GM18909 (cell line): Measurements from ENCODE around the gene EDIL3.

Experiments
- ATAC-seq: cut with Tn5 transposase; IDR thresholded peaks from one replicate; pipeline ENCODE4 v1.9.1; 2021; ENCODE audit warnings: mild to moderate bottlenecking; ENCODE audit not compliant: unreplicated experiment, poor library complexity

Gene EDIL3

DNA sequence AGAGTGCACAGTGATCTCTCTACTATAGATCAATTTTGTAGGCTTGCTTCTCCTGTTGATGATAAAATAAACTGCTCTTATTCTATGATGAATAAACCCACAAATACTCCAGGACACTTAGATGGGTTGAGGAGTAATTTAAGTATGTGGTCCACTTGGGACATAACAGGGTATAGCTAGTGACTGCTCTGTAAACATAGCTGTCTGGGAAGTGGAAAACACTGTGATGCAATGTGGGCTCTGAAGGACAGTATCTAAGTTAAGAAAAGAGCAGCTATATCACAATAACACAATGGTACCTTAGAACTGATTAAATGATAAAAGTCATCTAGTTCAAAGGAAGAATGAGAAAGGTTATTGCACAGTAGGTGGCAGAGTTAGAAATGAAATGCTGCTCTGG, 369.7 kb downstream of the EDIL3 start:
- ATAC-seq: no peak

DNA sequence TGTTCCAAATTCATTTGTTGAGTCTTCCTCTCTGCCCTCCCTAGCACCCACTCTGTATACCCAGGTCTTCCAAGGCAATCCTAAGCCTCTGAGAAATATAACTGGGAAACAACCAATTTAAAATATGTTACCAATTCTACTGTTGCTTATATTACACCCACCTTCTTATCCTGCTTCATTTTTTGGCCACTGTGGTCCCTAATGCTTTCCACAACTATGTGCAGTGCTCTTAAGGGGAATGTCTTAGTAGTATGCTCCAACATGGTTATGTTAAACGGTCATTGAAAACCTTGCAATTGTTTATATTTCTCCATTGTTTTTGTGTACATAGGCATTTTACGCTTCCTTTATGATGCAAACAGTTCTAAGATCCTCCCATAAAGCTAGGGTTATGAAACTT, 390.9 kb downstream of the EDIL3 start:
- ATAC-seq: no peak

DNA sequence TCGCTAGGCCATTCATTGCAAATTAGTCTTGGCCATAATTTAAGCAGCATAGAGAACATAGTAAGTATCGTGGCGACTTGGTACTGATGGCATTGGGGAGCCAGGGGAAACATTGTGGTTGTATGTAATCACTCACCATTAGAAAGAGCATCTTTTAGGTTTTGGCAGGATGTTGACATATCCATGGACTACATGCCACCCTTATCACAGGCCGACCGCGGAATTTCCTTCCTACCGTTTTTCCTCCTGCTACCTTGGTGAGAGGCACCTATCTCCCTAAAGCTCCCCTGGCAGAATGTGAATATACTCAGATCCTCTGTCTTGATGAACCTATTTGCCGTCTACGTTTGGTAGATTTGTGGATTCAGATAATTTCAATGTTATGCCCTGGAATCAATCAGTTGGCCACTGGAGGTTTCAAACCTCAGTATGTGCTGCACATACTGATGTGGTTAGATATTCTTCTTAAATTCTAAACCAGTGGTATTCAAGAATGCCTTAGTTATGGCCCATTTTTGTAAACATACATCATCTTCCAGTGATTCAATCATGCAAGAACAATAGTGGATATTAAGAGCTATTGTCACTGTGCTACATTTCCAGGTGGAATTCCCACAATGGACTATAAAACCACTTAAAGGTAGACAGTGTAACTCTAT, 393.0 kb downstream of the EDIL3 start:
- ATAC-seq: no peak

DNA sequence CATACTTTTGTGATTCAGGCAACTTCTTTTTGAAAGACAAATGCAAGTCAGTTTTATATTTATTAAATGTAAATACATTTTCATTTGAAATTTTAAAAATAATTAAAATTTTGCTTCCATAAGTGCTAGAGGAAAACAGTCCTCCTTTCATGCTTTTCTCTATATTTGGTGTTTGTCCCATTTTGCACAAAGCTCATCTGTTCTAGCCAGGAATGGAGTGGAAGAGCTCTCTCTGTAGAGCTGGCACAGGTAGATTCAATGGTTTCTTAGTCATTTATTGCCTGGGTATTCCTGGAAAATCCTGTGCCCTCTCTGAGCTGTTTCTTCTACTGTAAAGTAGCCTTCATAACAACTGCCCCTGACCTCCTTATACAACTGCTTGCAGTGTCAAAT, 396.4 kb downstream of the EDIL3 start:
- no peak for ATAC-seq

DNA sequence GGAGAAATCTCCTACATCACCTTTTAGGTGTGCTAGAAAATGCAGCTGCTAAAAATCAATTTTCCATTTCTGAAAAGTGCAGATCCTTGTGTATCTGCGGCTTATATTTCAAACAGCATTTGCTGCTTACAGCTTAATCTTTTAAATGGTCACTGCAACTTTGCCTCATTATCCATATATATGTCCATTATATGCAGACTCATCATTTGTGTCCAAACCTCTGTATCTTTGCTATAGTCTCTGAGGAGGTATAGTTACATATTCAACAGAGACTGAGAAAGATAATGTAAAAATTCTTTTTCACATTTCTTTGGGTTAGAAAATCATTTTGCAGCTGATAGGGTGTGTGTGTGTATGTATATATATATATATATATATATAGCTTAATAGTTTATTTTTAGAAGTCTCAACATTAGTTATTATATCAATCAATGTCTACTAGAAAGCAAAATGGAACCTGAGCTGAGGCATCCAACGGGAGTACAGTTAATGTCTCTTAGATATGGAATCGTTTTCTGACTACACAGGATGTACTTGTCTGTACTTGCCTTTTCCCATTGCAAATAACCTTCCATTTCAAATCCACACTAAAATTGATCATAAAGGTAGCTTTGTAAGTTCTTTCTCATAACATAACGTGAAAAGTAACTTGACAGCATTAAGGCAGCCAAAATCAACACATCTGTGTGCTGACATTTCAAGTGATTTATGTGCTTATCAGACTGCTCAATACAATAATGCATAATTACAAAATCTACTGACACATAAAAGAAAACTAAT, 397.0 kb downstream of the EDIL3 start:
- ATAC-seq: no peak

DNA sequence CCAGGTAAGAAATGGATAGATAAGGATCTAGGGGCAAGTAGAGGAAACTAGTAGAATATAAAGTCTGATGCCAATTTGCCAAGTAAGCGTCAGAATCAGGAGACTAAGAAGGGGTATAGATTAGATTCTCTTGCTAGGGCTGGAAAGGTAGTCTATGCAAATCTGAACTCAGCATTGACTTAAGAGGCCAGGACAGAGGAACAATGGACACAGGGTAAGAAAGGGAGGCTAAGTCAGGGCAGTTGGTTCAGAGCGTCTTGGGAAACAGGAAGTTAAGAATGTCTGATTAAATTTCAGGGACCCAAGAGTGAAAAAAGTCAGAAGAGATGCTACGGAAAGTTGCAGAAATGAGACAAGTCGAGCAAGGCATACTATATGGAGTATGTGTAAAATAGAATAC, 400.8 kb downstream of the EDIL3 start:
- no peak for ATAC-seq

DNA sequence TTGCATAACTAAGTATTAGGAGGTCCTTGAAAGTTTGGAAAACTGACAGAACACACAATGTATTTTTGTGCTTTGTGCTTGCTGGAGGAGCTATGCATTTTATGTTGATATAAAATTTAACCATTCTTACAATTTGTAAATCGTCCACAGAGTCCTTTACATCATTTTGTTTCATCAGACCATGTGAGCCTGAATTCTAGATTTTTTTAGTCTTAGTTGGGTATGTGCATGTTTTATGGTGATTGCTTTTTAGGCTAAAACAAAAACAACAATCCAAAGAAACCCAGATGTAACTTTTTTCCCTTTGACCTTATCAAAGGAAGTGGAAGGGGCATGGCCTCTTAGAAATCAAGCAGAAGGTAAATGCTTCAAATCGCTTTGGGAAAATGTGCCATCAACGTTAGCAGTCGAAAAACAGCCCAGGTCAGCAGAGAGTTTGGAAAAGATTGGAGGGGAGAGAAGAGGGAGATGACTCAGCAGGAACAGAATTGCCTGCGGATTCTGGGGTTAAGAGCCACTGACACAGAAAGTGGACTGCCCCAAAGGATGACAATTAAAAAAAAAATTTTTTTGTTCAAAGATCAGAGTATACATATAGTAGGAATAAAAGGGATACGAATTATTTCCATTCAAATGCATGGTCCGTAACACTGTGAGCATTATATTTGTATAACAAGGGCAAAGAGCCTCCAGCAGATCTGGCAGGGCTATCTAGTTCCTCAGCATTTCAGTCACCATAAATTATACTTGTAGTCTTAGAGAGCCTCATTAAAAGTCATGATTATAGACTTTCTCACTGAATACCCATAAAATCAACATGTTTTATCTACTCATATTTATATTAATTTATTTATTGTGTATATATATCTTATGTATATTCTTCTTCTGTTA, 410.5 kb downstream of the EDIL3 start:
- ATAC-seq: no peak

DNA sequence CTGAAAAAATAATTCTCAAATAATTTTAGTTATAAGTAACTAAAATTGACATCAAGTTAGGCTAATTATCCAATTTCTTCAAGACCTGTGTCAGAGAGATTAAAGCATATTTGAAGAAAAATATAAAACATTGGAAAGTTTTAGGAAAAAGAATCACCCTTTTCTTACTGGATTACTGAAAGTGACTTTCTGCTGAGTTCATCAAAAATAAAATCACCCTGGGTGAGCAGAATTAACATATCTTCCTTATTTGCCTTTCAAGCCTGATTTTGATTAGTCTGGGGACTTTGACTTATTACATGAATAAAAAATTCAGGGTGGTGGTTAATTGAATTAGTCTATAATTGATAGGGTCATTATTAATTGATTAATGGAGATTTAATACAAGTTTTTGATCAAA, 411.8 kb downstream of the EDIL3 start:
- ATAC-seq: no peak

DNA sequence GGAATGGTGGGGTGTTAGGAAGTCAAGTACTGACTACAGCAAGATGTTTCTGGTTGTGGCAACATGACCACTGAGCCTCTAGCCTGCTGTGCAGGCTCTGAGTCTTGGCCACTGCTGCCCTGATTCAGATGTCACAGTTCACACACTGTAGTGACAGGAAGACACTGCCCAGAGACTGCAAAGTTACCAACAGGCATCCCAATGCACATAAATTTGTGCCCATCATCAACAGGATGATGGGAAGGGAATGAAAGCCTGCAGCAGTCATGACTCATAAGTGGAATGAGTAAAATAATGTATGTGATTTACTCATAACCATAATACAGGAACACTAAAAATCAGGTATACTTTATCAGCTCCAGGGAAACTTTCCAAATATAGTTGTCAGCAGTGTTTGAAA, 412.4 kb downstream of the EDIL3 start:
- no peak for ATAC-seq

DNA sequence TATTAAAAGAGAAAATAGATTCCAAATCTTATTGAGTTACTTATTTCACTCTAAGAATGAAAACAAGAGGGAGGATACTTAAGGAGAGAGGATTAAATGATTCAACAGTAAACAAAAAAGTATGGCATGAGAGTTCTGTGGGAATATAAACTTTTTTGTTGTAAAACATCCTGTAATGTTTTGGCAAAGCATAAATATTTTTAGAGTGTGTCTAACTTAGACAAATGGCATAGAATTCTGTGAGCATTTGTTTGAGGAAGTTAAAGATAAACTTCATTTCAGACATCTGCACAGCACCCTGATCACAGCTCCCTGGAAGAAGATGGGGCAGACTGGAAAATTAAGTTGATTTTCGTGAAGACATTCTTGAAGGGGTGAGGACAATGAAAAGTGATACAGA, 417.3 kb downstream of the EDIL3 start:
- no peak for ATAC-seq

DNA sequence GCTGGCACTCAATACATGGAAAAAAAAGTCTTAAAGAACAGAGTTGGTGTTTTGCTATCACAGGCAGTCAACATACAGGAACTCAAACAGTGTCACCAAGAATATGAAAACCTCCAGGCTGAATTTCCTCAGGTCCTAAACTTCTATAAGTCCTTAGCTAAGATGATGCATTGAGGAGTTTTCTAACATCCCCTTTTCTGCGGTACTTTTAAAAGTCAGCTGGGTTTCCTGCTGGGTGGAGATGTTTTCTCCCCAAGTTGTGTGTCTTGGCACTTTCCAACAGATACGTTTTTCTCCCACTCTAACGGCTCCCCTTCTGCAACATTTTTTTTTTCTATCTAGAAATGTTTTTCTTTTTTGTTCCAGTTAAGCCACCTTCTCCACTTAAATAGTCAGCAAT, 419.2 kb downstream of the EDIL3 start:
- no peak for ATAC-seq

DNA sequence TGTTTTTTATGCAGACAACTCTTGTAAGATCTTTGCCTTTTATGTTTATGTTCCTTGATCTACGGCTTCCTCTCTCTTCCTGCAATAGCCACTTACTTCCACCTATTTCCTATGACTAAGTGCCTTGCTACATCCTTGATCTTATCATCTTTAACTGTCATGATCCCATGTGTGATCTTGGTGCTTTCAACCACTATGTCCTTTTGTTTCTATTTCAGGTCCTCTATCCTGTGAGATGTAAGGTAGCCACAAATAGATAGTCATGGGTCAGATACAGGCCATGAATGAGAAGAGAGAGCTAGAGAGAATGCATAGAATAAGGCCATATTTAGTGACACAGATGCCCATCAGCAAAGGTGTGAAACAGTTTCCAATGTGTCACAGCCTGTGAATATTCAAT, 420.4 kb downstream of the EDIL3 start:
- no peak for ATAC-seq

DNA sequence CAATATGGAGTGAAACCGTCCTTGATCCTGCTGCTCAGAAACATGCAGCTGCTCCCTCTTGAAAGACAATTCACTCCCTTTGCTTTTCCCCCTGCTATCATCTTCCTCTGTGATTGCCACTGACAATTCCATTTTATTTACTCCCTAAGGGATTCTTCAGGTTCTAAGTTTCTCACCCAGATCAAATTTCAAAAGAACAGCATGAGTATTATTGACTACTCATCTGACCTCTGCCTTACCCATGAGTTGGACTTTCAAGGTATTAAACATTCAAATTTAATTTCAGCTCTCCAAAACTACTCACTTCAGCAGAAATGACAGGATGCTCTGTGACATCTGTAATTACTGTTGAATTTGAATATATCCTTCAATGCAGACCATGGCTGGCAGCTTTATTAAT, 427.5 kb downstream of the EDIL3 start:
- ATAC-seq: no peak

DNA sequence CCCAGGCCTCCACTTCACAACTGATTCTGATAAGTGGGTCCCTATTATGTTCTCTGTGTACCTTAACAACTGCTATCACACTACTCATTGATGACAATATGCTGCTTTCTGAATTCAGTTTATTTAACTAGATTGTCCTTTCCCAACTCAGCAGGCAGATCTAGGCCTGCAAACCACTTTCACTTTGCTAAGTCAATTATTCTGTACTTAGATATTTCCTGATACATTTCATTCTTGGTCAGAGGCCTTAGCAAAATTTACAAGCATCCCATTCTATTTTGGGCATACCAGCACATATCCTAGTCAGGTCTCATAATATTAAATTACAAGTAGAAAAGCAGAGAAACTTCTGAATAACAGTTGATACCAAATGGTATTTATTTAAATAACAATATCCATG, 428.3 kb downstream of the EDIL3 start:
- ATAC-seq: no peak

DNA sequence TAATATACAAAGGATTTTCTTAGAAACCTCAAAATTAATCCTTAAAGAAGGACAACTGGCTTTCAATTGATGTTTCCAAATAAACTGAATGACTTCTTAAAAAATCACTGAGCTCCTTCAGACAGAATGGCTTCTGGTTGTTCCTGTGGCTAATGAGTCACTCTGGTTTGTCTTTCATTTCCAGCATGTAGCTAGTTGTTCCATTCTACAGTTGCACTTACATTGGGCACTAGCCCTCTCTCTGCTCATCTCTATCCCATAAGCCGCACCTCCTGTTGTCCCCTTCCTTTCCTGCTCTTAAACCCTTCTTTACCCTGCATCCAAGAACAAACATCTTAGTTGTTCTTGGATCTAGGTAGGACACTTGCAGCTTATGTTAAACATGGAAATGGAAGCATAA, 428.8 kb downstream of the EDIL3 start:
- no peak for ATAC-seq

DNA sequence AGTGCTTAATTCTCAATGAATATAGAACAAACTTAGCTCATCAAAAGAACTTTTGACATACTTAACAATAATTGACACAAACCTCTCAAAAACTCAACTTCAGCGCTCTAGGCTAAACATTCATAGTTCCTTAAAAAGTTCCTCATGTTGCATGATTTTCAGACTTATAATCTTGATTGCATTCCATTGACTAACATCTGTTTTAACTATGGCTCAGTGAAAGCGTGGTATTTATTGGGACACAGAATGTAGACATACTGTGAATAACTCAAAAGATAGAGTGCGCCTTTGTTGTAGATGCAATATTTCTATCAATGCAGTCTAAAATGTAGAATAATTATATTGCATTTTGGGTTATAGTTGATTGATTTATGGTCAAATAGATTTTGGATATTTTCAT, 436.9 kb downstream of the EDIL3 start:
- ATAC-seq: no peak

DNA sequence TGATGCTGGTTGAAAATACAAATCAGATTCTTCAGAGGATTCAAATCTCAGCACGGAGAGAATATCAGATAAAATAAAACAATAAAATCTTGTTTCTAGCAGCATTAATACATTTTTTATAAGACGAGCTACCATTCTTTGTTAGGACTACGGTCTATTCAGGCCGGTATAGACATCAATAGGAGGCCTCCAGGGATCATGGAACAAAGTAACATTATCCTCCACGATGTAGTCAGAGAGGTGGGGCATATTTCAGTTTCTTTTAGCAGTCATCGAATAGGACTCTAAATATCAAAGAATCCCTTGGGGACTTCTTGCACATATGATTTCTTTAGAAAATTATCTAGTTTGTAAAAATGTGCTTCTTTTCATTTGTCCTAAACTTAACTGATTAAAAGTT, 438.2 kb downstream of the EDIL3 start:
- ATAC-seq: no peak

DNA sequence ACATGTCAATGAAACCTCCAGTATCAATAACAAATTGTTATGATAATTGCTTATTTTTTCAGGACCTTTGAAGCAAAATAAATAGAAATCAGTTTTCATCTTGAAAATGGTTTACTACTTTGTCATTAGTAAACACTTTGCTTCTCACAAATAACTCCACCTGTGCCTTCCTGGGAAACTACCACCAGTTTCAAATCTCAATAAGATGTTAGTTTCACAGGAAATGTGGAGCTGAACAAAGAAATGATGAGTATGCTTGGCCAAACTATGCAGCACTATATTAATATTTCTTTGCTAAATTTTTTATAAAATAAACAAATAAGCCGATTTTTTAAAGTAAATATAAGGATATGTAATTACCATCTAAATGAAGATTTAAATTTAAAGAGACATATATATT, 442.5 kb downstream of the EDIL3 start:
- no peak for ATAC-seq

DNA sequence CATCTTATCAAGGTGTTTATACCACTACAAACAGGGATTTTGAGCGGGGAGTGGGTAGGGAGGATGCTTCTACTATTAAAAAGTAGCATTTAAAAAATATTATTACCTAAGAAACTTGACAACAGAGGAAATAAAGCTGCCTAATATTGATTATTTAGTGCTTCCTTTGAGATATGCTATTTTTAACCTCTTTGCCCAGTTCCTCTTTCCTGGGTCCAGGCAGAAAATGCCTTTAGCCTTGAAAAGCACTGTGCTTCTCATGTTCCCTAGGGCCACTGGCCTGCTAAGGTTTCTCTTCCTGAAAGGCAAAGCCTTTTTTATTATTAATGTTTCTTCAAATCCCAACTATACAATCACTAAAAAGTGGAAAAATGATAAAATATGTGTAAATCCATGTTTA, 446.8 kb downstream of the EDIL3 start:
- no peak for ATAC-seq

DNA sequence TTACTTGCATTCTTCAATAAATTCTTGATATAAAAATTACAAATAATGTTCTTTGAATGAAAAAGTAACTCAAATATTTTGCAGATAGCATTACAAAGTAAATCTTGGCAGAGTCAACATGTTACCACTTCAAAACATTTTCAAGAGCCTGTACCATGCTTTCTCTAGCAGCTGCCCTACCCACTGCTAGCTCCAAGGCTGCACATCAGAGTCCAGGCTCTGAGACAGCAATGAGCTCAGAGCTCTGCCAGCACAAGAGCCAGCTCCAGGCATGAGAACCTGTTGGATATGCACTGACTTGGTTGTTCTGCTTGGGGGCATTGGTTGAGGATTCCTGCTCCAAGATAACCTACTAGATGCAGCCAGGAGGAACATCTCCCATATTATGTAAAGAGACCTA, 452.7 kb downstream of the EDIL3 start:
- ATAC-seq: no peak

DNA sequence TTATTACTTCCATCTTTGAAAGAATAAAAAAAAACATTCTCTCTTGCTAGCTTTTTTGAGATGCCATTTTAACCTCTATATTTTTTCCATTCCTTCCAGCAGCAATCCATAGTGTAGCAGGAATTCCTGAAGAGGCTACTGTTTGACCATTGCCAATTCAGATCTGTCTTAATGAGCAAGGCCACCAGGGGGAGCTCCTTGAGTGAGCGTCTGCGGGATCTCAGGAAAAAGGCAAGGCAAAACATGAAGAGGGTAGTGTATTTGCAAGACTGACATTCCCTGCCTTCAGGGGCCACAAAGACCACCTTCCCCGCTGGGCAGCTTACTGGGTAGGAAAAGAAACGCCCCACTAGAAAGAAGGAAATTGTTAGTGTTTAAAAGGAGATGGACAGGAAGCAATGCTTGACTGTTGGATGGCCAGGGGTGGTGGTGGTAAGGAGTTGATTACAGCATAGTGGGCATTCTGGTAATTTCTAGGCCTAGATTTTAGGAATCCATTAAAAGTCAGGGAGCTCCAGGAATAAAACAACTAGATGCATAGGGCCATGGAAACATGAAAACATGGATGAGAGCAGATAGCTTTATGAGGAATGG, 457.4 kb downstream of the EDIL3 start:
- peak; percentile 58 for ATAC-seq
